ENCODE measurements around the gene RPL23. TPM values are rescaled to one million over a fixed set of nuclear protein-coding genes. Genes with fewer than 3 reads are reported as not detected.
A peak's percentile ranks its signal among the peaks of the same experiment; 100 is the strongest.

Gene RPL23
- total and polyA plus RNA-seq, 9 of the 15 experiments (the other 6 are each of a cell fraction or from before 2014, with no cell fraction given) = 1,745 to 3,667 (median 3,096) TPM

GRCh38 chr17:38900978-38901656 lies 47.6 kb upstream of the RPL23 start (continued):
- TF ChIP-seq, protein P1, sequence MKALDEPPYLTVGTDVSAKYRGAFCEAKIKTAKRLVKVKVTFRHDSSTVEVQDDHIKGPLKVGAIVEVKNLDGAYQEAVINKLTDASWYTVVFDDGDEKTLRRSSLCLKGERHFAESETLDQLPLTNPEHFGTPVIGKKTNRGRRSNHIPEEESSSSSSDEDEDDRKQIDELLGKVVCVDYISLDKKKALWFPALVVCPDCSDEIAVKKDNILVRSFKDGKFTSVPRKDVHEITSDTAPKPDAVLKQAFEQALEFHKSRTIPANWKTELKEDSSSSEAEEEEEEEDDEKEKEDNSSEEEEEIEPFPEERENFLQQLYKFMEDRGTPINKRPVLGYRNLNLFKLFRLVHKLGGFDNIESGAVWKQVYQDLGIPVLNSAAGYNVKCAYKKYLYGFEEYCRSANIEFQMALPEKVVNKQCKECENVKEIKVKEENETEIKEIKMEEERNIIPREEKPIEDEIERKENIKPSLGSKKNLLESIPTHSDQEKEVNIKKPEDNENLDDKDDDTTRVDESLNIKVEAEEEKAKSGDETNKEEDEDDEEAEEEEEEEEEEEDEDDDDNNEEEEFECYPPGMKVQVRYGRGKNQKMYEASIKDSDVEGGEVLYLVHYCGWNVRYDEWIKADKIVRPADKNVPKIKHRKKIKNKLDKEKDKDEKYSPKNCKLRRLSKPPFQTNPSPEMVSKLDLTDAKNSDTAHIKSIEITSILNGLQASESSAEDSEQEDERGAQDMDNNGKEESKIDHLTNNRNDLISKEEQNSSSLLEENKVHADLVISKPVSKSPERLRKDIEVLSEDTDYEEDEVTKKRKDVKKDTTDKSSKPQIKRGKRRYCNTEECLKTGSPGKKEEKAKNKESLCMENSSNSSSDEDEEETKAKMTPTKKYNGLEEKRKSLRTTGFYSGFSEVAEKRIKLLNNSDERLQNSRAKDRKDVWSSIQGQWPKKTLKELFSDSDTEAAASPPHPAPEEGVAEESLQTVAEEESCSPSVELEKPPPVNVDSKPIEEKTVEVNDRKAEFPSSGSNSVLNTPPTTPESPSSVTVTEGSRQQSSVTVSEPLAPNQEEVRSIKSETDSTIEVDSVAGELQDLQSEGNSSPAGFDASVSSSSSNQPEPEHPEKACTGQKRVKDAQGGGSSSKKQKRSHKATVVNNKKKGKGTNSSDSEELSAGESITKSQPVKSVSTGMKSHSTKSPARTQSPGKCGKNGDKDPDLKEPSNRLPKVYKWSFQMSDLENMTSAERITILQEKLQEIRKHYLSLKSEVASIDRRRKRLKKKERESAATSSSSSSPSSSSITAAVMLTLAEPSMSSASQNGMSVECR (CRISPR knock-in tag; IDR thresholded peaks at IDR 0.05) = no peak
- TF ChIP-seq, protein P2, sequence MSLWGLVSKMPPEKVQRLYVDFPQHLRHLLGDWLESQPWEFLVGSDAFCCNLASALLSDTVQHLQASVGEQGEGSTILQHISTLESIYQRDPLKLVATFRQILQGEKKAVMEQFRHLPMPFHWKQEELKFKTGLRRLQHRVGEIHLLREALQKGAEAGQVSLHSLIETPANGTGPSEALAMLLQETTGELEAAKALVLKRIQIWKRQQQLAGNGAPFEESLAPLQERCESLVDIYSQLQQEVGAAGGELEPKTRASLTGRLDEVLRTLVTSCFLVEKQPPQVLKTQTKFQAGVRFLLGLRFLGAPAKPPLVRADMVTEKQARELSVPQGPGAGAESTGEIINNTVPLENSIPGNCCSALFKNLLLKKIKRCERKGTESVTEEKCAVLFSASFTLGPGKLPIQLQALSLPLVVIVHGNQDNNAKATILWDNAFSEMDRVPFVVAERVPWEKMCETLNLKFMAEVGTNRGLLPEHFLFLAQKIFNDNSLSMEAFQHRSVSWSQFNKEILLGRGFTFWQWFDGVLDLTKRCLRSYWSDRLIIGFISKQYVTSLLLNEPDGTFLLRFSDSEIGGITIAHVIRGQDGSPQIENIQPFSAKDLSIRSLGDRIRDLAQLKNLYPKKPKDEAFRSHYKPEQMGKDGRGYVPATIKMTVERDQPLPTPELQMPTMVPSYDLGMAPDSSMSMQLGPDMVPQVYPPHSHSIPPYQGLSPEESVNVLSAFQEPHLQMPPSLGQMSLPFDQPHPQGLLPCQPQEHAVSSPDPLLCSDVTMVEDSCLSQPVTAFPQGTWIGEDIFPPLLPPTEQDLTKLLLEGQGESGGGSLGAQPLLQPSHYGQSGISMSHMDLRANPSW (CRISPR knock-in tag; IDR thresholded peaks at IDR 0.05) = no peak
- TF ChIP-seq, protein P3, sequence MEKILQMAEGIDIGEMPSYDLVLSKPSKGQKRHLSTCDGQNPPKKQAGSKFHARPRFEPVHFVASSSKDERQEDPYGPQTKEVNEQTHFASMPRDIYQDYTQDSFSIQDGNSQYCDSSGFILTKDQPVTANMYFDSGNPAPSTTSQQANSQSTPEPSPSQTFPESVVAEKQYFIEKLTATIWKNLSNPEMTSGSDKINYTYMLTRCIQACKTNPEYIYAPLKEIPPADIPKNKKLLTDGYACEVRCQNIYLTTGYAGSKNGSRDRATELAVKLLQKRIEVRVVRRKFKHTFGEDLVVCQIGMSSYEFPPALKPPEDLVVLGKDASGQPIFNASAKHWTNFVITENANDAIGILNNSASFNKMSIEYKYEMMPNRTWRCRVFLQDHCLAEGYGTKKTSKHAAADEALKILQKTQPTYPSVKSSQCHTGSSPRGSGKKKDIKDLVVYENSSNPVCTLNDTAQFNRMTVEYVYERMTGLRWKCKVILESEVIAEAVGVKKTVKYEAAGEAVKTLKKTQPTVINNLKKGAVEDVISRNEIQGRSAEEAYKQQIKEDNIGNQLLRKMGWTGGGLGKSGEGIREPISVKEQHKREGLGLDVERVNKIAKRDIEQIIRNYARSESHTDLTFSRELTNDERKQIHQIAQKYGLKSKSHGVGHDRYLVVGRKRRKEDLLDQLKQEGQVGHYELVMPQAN (IDR thresholded peaks at IDR 0.05; ENCODE audit: borderline replicate concordance) = no peak
- TF ChIP-seq ZNF232 (CRISPR knock-in tag; IDR thresholded peaks at IDR 0.05) = no peak
- no peak for TF ChIP-seq PHB (CRISPR knock-in tag; IDR thresholded peaks at IDR 0.05)
- TF ChIP-seq ZNF57 (CRISPR knock-in tag; IDR thresholded peaks at IDR 0.05) = no peak
- no peak for TF ChIP-seq ESRRB (CRISPR knock-in tag; IDR thresholded peaks at IDR 0.05; ENCODE audit: borderline replicate concordance)
- no peak; the same call in 1 of the 2 replicates for TF ChIP-seq ZNF197 (CRISPR knock-in tag; IDR thresholded peaks at IDR 0.05; ENCODE audit: low read depth)
- TF ChIP-seq USF2 (CRISPR knock-in tag; IDR thresholded peaks at IDR 0.05) = no peak
- TF ChIP-seq ZNF41 (CRISPR knock-in tag; conservative IDR thresholded peaks at IDR 0.05) = no peak
- TF ChIP-seq HDAC2 (IDR thresholded peaks at IDR 0.05) = peak; percentile 69; the same call in 1 of the 2 replicates
- TF ChIP-seq MAZ (CRISPR knock-in tag; conservative IDR thresholded peaks at IDR 0.05 in 1 of 2, IDR thresholded peaks at IDR 0.05 in 1 of 2) = peak; percentile 15 to 61; a peak in 1 of 4 replicates
- TF ChIP-seq IFI16 (CRISPR knock-in tag; IDR thresholded peaks at IDR 0.05) = no peak
- no peak for TF ChIP-seq ARID3A (IDR thresholded peaks at IDR 0.05; ENCODE audit: borderline replicate concordance, low read depth, low read length)
- no peak for TF ChIP-seq RBM15 (IDR thresholded peaks at IDR 0.05; ENCODE audit: insufficient read depth, low read length)
